Measurements from ENCODE around the gene CSF2RB.

GRCh38 chr22:36938886-36939285, 25.5 kb downstream of the CSF2RB start:
- TF ChIP-seq CTCF (IDR thresholded peaks at IDR 0.05 in 2 of 3, conservative IDR thresholded peaks at IDR 0.05 in 1 of 3; ENCODE audit: control insufficient read depth in 2 of 3, extremely low read depth in 1 of 3, insufficient read depth in 1 of 3, low read depth in 3 of 3, low read length in 3 of 3) = no peak
- no peak for TF ChIP-seq SPI1 (IDR thresholded peaks at IDR 0.05; ENCODE audit: borderline replicate concordance, insufficient read depth, low read depth, low read length)
- TF ChIP-seq NR2F1 (conservative IDR thresholded peaks at IDR 0.05) = no peak
- TF ChIP-seq ZBED1 (IDR thresholded peaks at IDR 0.05; ENCODE audit: borderline replicate concordance) = no peak
- TF ChIP-seq GABPA (IDR thresholded peaks at IDR 0.05; ENCODE audit: low read depth) = no peak
- TF ChIP-seq NFYB (IDR thresholded peaks at IDR 0.05; ENCODE audit: insufficient read depth, low read depth, low read length) = no peak
- no peak for TF ChIP-seq HDAC6 (IDR thresholded peaks at IDR 0.05; ENCODE audit: unreplicated experiment)
- no peak for TF ChIP-seq SIN3A (IDR thresholded peaks at IDR 0.05; ENCODE audit: low read depth, low read length)
- TF ChIP-seq ATF3 (IDR thresholded peaks at IDR 0.05; ENCODE audit: borderline replicate concordance, extremely low read depth, low read depth, low read length) = no peak
- no peak for TF ChIP-seq E2F4 (IDR thresholded peaks at IDR 0.05; ENCODE audit: low read depth, low read length)
- no peak for TF ChIP-seq DPF2 (IDR thresholded peaks at IDR 0.05)

Measured in GM12878 (cell line).